ENCODE results near the gene ATP2A3. TPM values are rescaled to one million over a fixed set of nuclear protein-coding genes. Genes with fewer than 3 reads are reported as not detected.
A peak's percentile ranks its signal among the peaks of the same experiment; 100 is the strongest.
"Not testable (repeated sequence)": the region's sequence is repeated elsewhere in the genome, so short reads cannot be mapped to it uniquely, and the experiment has no call there.

ATP2A3 gene
- total RNA-seq, 1 donor from 2014 or later = under 0.01 TPM

GRCh38 chr17:3956327-3956957, 7.8 kb downstream of the ATP2A3 start:
- DNase-seq (ENCODE audit: low read depth in 2 of 2) = no peak

DNA sequence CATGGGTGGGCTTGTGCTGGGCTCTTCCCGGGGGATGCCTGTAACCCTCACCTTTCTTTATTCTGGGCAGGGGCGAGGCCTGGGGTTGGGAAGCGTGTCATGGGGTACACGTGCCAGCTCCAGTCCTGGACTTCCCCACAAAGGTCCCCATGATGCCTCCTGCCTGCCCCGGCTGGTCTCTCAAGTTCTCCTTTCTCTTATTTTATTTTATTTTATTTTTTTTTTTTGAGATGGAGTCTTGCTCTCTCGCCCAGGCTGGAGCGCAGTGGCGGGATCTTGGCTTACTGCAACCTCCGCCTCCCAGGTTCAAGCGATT, 8.6 kb downstream of the ATP2A3 start:
- no peak for DNase-seq (ENCODE audit: low read depth in 2 of 2)

GRCh38 chr17:3954976-3955672, 9.1 kb downstream of the ATP2A3 start:
- DNase-seq (ENCODE audit: low read depth in 2 of 2) = peak in 1 of 2 donors; percentile 31

GRCh38 chr17:3954086-3954485, 10.2 kb downstream of the ATP2A3 start:
- no peak for DNase-seq (ENCODE audit: low read depth in 2 of 2)

DNA sequence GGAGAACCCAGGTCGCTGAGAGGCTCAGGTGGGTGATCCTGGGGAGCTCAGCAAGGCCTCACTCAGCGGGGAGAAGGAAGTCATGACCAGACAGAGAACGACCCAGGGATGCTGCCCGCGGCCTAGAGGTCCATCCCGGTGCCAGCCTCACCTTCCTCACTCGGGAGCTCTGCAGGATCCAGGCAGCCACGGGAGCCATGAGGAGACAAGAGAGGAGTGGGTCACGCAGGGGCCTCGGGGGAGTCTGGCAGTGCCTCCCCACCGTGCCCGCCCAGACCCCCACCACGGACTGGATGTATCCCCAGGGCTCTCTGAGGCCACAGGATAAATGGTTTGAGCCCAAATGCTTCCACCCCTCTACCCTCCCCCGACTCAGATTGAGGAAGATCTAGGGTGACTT, 10.7 kb downstream of the ATP2A3 start:
- no peak for DNase-seq (ENCODE audit: low read depth in 2 of 2)

- DNase-seq (ENCODE audit: low read depth in 2 of 2) = no peak
These were observed 12.1 kb downstream of the ATP2A3 start for GRCh38 chr17:3952186-3952585.

- DNase-seq (ENCODE audit: low read depth in 2 of 2) = no peak
These were observed 12.8 kb downstream of the ATP2A3 start for GRCh38 chr17:3951420-3951819.

DNA sequence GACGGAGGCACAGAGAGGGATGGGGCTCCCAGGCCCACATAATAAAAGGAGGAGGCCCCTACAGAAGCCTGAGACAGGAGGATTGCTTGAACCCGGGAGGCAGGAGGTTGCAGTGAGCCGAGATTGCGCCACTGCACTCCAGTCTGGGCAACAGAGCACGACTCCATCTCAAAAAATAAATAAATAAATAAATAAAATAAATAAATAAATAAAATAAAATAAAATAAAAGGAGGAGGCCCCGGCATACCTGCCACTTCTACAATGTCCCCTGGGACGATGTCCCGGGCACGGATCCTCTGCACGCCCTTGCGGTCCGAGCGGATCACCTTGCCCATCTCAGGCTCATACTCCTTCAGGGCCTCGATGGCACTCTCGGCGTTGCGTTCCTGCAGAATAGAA, 13.2 kb downstream of the ATP2A3 start:
- no peak for DNase-seq (ENCODE audit: low read depth in 2 of 2)

- DNase-seq (ENCODE audit: low read depth in 2 of 2) = no peak
These were observed 13.7 kb downstream of the ATP2A3 start for GRCh38 chr17:3950584-3950983.

GRCh38 chr17:3949418-3949817, 14.8 kb downstream of the ATP2A3 start:
- no peak for DNase-seq (ENCODE audit: low read depth in 2 of 2)

GRCh38 chr17:3948551-3948950, 15.7 kb downstream of the ATP2A3 start:
- not testable (repeated sequence) for DNase-seq (ENCODE audit: low read depth in 2 of 2)

GRCh38 chr17:3947318-3947810, 16.9 kb downstream of the ATP2A3 start:
- no peak for DNase-seq (ENCODE audit: low read depth in 2 of 2)

DNA sequence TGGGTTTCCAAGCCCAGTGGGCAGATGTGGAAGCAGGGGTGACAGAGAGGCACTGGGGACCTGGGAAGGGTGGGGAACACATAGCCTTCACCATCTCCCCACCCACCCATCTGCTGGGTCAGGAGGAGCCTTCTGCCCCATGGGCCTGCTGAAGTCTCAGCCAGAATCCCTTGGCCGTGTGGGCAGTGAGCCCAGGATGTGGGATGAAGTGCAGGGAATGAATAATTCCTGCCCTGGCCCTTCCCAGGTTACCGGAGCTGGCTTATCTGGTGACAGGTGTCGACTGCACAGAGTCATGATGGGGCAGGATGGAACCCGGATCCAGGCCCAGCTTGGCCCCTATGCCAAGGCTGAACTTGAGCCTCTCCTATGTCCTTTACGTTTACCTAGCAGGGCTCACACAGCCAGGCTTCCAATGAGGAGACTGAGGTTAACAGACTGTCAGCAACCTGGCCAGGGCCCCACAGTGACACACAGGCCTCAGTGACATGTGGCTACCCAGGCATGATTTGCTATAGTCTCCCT, 17.5 kb downstream of the ATP2A3 start:
- DNase-seq (ENCODE audit: low read depth in 2 of 2) = no peak

DNA sequence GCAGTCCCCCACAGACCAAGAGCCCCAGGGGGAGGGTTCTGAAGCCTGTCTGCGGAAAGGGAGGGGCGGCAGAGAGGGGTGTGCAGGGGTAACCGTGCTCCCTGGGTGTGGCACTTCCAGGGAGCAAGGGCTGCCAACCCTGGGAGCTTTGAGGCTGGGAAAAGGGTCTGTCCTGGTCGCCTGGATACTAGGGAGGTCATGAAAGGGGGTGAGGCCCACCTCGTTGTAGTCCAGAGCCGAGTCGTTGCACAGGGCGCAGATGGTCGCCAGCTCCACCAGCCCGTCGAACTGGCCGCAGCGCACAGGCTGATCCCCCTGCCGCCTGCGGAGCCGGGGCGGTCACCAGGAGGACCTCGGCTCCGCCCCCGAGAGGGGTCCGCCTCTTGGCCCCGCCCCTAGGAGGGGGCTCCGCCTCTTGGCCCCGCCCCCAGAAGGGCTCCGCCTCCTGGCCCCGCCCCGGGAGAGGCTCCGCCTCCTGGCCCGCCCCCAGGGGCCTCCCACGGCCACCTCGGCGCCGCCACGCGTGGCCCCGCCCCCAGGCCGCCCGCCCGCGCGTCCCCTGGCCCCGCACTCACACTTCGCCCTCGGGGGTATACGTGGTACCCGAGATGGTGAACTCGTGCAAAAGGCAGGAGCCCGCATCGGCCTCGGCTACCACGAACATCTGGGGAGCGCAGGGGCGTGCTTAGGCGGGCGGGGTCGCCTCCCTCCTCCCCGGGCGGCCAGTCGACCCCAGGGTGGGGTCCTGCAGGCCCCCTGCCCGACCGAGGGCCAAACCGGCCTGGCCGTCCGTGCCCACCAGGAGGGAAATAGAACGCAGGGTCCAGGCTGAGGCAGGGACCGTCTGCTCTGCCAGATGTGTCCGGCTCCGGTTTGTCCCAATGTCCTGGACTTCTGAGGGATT, 19.5 kb downstream of the ATP2A3 start:
- DNase-seq (ENCODE audit: low read depth in 2 of 2) = peak; percentile 65 to 77

GRCh38 chr17:3943240-3943891, 20.9 kb downstream of the ATP2A3 start:
- no peak for DNase-seq (ENCODE audit: low read depth in 2 of 2)

GRCh38 chr17:3940965-3941698, 23.1 kb downstream of the ATP2A3 start:
- no peak for DNase-seq (ENCODE audit: low read depth in 2 of 2)

DNA sequence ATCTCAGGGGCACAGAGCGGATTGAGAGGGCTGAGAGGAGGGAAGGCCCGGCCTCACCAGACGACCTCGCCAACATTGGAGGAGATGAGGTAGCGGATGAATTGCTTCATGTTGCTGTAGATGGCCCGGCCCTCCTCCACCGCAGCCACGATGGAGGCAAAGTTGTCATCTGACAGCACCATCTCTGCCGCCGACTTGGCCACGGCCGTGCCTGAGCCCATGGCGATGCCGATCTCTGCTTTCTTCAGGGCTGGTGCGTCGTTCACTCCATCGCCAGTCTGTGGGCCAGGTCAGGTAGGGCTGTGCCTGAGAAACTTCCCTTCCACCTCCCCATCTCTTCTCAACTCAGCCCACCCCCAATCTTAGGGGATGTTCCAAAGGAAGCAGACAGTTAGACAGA, 26.9 kb downstream of the ATP2A3 start:
- no peak for DNase-seq (ENCODE audit: low read depth in 2 of 2)

DNA sequence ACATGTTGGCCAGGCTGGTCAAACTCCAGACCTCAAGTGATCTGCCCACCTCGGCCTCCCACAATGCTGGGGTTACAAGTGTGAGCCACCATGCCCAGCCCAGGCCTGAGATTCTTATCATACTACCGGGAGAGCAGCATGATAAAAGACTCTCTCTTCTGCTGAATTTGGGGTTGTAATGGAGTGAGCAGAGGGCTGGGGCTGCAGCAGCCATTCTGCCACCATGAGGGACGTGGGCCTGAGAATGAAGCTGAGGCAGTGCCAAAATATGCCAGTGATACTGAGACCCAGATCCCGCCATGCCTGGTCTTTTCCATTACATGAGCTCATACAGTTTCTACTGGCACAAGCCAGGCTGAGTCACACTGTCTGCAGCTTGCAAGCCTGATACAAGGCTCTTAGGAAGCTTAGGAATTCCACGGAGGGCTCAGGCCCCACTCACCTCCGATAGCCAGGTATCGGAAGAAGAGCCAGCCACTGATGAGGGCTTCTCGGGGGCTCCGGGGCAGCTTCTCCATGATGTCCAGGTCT, 28.3 kb downstream of the ATP2A3 start:
- DNase-seq (ENCODE audit: low read depth in 2 of 2) = peak in 1 of 2 donors; percentile 58

DNA sequence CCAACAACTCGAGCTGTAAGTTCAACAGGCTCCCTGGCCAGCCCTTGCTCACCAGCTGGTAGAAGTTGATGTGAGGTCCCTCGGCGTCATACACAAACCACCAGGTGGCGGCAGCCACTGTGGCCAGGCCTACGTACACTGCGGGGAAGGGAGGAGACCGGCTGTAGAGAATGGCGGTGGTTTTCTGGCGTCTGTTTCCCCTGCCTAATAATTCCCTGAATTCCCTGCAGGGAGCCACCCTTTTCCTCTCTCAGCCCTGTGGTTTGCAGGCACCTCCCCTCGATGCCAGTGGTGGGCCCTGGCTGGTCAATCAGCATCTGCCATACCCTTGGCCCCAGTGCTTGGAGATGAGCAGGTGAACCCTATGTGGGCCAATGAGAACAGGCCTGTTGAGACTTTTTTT, 29.1 kb downstream of the ATP2A3 start:
- peak; percentile 86 to 92 for DNase-seq (ENCODE audit: low read depth in 2 of 2)

DNA sequence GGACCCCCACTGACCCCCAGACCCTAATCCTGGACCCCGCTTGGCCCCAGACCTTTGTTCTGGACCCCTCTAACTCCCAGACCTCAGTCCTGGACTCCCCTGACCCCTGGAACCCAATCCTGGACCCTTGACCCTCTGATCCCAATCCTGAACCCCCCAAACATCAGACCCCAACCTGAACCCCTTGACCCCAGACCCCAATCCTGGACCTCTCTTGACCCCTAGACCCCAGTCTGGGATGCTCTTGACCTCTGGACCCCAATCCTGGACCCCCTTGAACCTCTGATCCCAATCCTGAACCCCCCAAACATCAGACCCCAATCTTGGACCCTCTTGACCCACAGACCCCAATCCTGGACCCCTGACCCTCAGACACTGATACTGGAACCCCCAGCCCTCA, 34.5 kb downstream of the ATP2A3 start:
- DNase-seq (ENCODE audit: low read depth in 2 of 2) = no peak

DNA sequence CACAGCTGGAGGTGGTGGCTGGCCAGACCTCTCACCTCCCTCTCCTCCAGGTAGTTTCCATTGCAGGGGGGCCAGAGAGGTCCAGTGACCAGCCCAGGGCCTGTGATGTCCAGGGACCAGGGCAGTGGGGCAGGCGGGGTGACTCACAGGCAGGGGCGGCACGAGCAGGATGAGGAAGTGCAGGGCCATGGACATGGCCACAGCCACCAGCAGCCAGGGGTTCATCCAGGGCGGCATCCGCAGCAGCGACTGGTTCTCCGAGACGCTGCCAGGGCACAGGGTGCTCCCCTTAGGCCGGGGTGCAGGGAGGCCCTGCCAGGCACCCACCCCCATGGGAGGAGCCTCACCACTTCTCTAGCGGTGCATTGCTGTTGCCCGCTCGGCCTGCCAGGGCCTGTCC, 35.1 kb downstream of the ATP2A3 start:
- DNase-seq (ENCODE audit: low read depth in 2 of 2) = no peak
